Inflammatory macrophage treated with lipopolysaccharide for 4 hours (primary cell): ENCODE data around the gene CYFIP2.
A peak's percentile ranks its signal among the peaks of the same experiment; 100 is the strongest.
"Not testable (repeated sequence)": the region's sequence is repeated elsewhere in the genome, so short reads cannot be mapped to it uniquely, and the experiment has no call there.

Experiments
- DNase-seq: peaks from one replicate; pipeline ENCODE4 v3.0.0-alpha.2; 2020

Gene CYFIP2

DNA sequence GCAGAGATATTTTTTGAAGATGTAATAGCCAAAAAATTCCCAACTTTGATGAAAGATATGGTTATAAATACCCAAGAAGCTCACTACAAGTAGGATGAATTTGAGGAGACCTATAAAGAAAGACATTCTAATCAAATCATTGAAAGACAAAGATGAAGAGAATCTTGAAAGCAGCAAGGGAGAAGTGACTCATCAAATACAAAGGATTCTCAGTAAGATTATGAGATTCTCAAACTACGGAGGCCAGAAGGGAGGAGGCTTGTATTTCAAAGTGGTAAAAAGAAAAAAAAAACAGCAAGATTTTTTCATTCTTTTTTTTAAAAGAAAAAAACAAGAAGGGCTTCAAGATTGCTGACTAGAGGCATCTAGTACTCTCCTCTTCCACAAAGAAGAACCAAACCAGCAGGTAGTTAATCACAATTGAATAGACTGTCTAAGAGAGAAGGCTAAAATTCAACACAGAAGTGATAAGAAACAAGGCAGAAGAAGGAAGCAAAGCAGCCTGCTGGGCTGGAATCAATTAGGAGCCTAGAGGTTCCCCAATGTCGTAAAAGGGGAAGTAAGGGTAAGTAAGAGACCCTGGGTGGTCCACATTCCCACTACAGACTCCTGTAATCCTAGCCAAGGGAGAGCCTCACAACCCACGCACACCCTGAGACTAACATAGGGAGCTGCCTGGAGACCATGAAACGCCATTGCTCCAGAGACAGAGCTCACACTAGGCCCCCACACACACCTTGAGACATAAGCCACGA lies 135.0 kb downstream of the CYFIP2 start:
- DNase-seq, result no peak

- DNase-seq, result no peak
Observed at GRCh38 chr5:157415838-157416237, 149.9 kb downstream of the CYFIP2 start.

GRCh38 chr5:157419521-157419920 lies 153.6 kb downstream of the CYFIP2 start:
- not testable (repeated sequence) for DNase-seq

DNA sequence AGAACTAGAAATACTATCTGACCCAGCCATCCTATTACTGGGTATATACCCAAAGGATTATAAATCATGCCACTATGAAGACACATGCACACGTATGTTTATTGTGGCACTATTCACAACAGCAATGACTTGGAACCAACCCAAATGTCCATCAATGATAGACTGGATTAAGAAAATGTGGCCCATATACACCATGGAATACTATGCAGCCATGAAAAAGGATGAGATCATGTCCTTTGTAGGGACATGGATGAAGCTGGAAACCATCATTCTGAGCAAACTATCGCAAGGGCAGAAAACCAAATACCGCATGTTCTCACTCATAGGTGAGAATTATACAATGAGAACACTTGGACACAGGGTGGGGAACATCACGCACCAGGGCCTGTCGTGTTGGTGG lies 164.0 kb downstream of the CYFIP2 start:
- DNase-seq, result not testable (repeated sequence)

GRCh38 chr5:157431544-157432200 lies 165.7 kb downstream of the CYFIP2 start:
- peak; percentile 77 for DNase-seq

DNA sequence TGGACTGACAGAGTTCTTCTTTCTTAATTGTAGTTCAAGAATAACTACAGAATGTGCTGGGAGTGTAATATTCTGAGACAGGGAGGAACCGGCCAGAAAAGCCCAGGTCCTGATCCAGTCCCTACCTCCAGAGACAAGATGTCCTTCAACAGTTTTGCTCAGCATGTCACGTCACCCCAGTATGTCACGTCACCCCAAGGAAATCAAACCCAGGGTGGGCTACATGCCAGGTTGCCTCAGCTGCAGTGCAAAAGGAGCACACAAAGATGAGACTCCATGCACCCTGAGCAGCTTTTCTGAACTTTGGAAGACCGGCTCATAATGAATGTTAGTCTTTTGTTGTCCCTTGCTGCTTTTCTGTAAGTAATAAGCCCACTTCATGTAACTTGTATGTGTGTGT lies 168.2 kb downstream of the CYFIP2 start:
- no peak for DNase-seq

GRCh38 chr5:157443041-157443549 lies 177.2 kb downstream of the CYFIP2 start:
- no peak for DNase-seq

DNA sequence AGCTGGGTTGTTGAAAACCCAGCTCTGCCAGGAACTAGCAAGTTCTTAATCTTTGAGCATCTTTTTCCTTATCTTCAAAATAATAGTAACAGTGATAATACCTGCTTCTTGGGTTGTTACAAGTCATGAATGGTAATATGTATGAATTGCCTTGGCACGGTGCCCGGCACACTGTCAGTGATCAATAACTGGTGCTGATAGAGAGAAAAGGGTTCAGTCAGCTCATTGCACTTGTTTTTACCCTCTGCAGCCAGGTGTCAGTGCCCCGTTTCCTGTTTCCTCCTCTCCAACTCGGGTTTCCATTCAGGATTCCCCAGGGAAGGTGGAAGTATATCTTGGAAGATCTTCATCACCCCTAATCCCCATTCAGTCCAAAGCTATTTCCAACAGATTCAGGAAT lies 178.3 kb downstream of the CYFIP2 start:
- DNase-seq, result no peak
